SK-N-SH (cell line): ENCODE data around the gene FAM53A.

Experiments used
- CTCF ChIP-seq: fragments of 200-600 bp; sonication (generic); IDR thresholded peaks from 2 replicates; pipeline ENCODE4 v1.6.1; 2017; ENCODE audit warnings: antibody characterized with exemption, mild to moderate bottlenecking, moderate library complexity
- EP300 ChIP-seq, 2 experiments: IDR thresholded peaks; 2 replicates each; pipeline versions ENCODE4 v1.4.0 to v1.6.1; 2012; ENCODE audit warnings: borderline replicate concordance in 1 of 2, low read depth in 1 of 2, low read length in 1 of 2
- FOXJ3 ChIP-seq: sonication (generic); formaldehyde crosslinking; IDR thresholded peaks from 2 replicates; pipeline ENCODE4 v1.5.1; 2020; ENCODE audit warnings: mild to moderate bottlenecking, missing genetic modification reagents
- RAD21 ChIP-seq: IDR thresholded peaks from 2 replicates; pipeline ENCODE4 v1.6.1; 2012; ENCODE audit warnings: mild to moderate bottlenecking, low read length
- REST ChIP-seq: IDR thresholded peaks from 2 replicates; pipeline ENCODE4 v1.6.1; 2012; ENCODE audit warnings: mild to moderate bottlenecking, low read depth, low read length, moderate library complexity
- TEAD4 ChIP-seq: IDR thresholded peaks from 2 replicates; pipeline ENCODE4 v1.4.0; 2012; ENCODE audit warnings: mild to moderate bottlenecking, borderline replicate concordance; ENCODE audit not compliant: insufficient read depth
- USF1 ChIP-seq: IDR thresholded peaks from 2 replicates; pipeline ENCODE4 v1.4.0; 2012; ENCODE audit warnings: low read depth, borderline replicate concordance
- USF2 ChIP-seq: fragments of 150-350 bp; IDR thresholded peaks from 2 replicates; pipeline ENCODE4 v1.6.1; 2017; ENCODE audit warnings: antibody characterized with exemption, low read length, low read depth, borderline replicate concordance
- YY1 ChIP-seq: IDR thresholded peaks from 2 replicates; pipeline ENCODE4 v1.4.0; 2012; ENCODE audit warnings: low read depth, mild to moderate bottlenecking

GRCh38 chr4:1683736-1684505 lies at the start of gene FAM53A:
- TF ChIP-seq USF2 (no peak), TEAD4 (no peak), USF1 (no peak), CTCF (no peak), RAD21 (no peak), YY1 (no peak), REST (no peak; the same call in 1 of the 2 replicates), EP300 (IDR thresholded peaks at IDR 0.05; ENCODE audit: borderline replicate concordance in 1 of 2, low read depth in 1 of 2, low read length in 1 of 2) (no peak), FOXJ3 (CRISPR knock-in tag) (no peak)
